Endodermal cell (in vitro differentiated cells): ENCODE results near the gene UGT3A1. TPM values are rescaled to one million over a fixed set of nuclear protein-coding genes. Genes with fewer than 3 reads are reported as not detected.
A peak's percentile ranks its signal among the peaks of the same experiment; 100 is the strongest.

Source experiments
- DNase-seq: peaks from one replicate; pipeline ENCODE4 v3.0.0-alpha.2; 2017
- H3K27ac ChIP-seq: 2 replicates; pipeline ENCODE4 v1.5.1; 2013; ENCODE audit warnings: mild to moderate bottlenecking, low read depth, low read length, moderate library complexity
- H3K27me3 ChIP-seq: 2 replicates; pipeline ENCODE4 v1.6.1; 2013; ENCODE audit warnings: mild to moderate bottlenecking, low read length, moderate library complexity; ENCODE audit not compliant: insufficient read depth, control insufficient read depth, poor library complexity, severe bottlenecking
- H3K36me3 ChIP-seq: 2 replicates; pipeline ENCODE4 v1.7.0; 2013; ENCODE audit warnings: mild to moderate bottlenecking, low read length, moderate library complexity; ENCODE audit not compliant: control insufficient read depth, insufficient read depth
- H3K4me1 ChIP-seq: one replicate; pipeline ENCODE4 v1.7.0; 2013; ENCODE audit warnings: low read length; ENCODE audit not compliant: control insufficient read depth, insufficient read depth
- H3K4me3 ChIP-seq: 2 replicates; pipeline ENCODE4 v1.5.1; 2013; ENCODE audit warnings: mild to moderate bottlenecking, low read length, moderate library complexity
- H3K9ac ChIP-seq: 2 replicates; pipeline ENCODE4 v1.6.1; 2013; ENCODE audit warnings: mild to moderate bottlenecking, low read length, moderate library complexity; ENCODE audit not compliant: poor library complexity, severe bottlenecking; ENCODE audit errors: extremely low read depth
- H3K9me3 ChIP-seq: 2 replicates; pipeline ENCODE4 v1.6.1; 2013; ENCODE audit warnings: mild to moderate bottlenecking, low read length, moderate library complexity; ENCODE audit not compliant: control insufficient read depth
- H3K27ac Mint-ChIP-seq: 2 replicates; pipeline ENCODE4 v1.8.0; 2020; ENCODE audit warnings: mixed read lengths
- H3K27me3 Mint-ChIP-seq: 2 replicates; pipeline ENCODE4 v1.8.0; 2021; ENCODE audit warnings: mild to moderate bottlenecking, mixed read lengths; ENCODE audit not compliant: insufficient read depth
- H3K36me3 Mint-ChIP-seq: 2 replicates; pipeline ENCODE4 v1.8.0; 2020; ENCODE audit warnings: low read depth, mixed read lengths
- H3K4me1 Mint-ChIP-seq: 2 replicates; pipeline ENCODE4 v1.8.0; 2020; ENCODE audit warnings: mixed read lengths
- H3K4me3 Mint-ChIP-seq: 2 replicates; pipeline ENCODE4 v1.8.0; 2020; ENCODE audit warnings: mild to moderate bottlenecking, moderate library complexity, mixed read lengths
- H3K9me3 Mint-ChIP-seq: 2 replicates; pipeline ENCODE4 v1.8.0; 2020; ENCODE audit warnings: mild to moderate bottlenecking, mixed read lengths
- WGBS, 2 experiments: methylation state at CpG; one replicate each; pipeline versions ENCODE4 v1.1.5 to v1.1.7; 2013; ENCODE audit warnings: missing lambda C conversion rate in 2 of 2, mixed read lengths in 1 of 2; ENCODE audit not compliant: insufficient coverage in 1 of 2, insufficient read length in 1 of 2; 5-methylcytosine and 5-hydroxymethylcytosine counted together
- total RNA-seq, 2 donors: library from RNA; stranded (reverse); fragmentation: NEBNext Ultra II Directional in 1 of 2; extraction: Animal tissue kit (Norgen Biotek cat#: 25700) in 1 of 2; gene quantifications; 2 replicates in 1 of 2; 3 replicates in 1 of 2; pipeline ENCODE4 v1.2.1, GENCODE V29; 2021
- TF ChIP-seq, protein P1 (sequence below): fragments of 200-600 bp; sonication (generic); conservative IDR thresholded peaks from 2 replicates; pipeline ENCODE4 v1.5.0; 2021; ENCODE audit warnings: antibody characterized with exemption, mild to moderate bottlenecking

The UGT3A1 gene
- total RNA-seq, 2 donors from 2014 or later = 4.7 to 10.6 TPM

DNA sequence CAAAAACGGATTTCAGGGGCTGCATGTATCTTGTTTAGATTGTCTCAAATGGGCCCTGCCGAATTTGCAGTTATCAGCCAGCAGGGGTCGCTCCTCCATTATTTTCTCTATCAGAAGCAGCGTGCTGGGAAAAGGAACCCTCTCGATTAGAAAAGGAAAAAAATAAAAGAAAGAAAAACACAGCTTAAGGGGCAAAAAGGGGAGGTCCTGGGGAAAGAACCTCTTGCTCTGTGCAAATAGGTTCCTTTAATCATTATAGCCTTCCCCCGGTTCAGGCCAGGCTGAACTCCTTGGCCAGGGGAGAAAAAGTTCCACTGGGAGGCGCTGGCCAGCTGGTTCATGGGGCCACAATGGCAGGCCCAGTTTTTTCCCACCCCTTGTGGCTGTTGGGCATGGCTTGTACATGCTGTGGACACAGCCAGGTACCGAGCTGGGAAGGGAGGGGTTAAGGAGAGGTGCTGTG is 27.8 kb downstream of the UGT3A1 start:
- Mint-ChIP-seq H3K9me3 (peaks cover 9% of the 10 kb centered on the region), H3K27me3 (peaks cover 28% of the 10 kb centered on the region)

GRCh38 chr5:35960328-35960727 is 30.9 kb downstream of the UGT3A1 start:
- DNase-seq = no peak
- no peak overlapping the region for H3K9ac ChIP-seq
- no peak overlapping the region for H3K4me3 ChIP-seq
- 63 to 72% methylated on average over 5 to 7 of the region's 7 CpGs for WGBS, 2 experiments
- H3K27ac ChIP-seq = no peak overlapping the region
- H3K36me3 ChIP-seq = no peaks in the 10 kb centered on the region
- no peaks in the 10 kb centered on the region for H3K4me1 ChIP-seq
- Mint-ChIP-seq H3K27me3 (peaks cover 26% of the 10 kb centered on the region), H3K36me3 (no peaks in the 10 kb centered on the region), H3K4me3 (no peak overlapping the region), H3K27ac (no peak overlapping the region), H3K9me3 (peaks cover 9% of the 10 kb centered on the region), H3K4me1 (peaks cover 4% of the 10 kb centered on the region)
- TF ChIP-seq, protein P1, sequence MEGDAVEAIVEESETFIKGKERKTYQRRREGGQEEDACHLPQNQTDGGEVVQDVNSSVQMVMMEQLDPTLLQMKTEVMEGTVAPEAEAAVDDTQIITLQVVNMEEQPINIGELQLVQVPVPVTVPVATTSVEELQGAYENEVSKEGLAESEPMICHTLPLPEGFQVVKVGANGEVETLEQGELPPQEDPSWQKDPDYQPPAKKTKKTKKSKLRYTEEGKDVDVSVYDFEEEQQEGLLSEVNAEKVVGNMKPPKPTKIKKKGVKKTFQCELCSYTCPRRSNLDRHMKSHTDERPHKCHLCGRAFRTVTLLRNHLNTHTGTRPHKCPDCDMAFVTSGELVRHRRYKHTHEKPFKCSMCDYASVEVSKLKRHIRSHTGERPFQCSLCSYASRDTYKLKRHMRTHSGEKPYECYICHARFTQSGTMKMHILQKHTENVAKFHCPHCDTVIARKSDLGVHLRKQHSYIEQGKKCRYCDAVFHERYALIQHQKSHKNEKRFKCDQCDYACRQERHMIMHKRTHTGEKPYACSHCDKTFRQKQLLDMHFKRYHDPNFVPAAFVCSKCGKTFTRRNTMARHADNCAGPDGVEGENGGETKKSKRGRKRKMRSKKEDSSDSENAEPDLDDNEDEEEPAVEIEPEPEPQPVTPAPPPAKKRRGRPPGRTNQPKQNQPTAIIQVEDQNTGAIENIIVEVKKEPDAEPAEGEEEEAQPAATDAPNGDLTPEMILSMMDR = no peak
- no peaks in the 10 kb centered on the region for H3K27me3 ChIP-seq
- H3K9me3 ChIP-seq = peaks cover 7% of the 10 kb centered on the region

More for the DNA sequence above, 27.8 kb downstream of the UGT3A1 start:
- H3K27ac Mint-ChIP-seq = no peak overlapping the region
- no peak overlapping the region for H3K4me3 Mint-ChIP-seq
- H3K4me3 ChIP-seq = no peak overlapping the region
- DNase-seq = peak; percentile 81
- no peaks in the 10 kb centered on the region for H3K36me3 Mint-ChIP-seq
- WGBS, 2 experiments = 51 to 55% methylated on average over 2 to 8 of the region's 8 CpGs
- H3K27ac ChIP-seq = no peak overlapping the region
- H3K4me1 ChIP-seq = no peaks in the 10 kb centered on the region
- peaks cover 7% of the 10 kb centered on the region for H3K9me3 ChIP-seq
- H3K27me3 ChIP-seq = no peaks in the 10 kb centered on the region
- H3K4me1 Mint-ChIP-seq = peaks cover 4% of the 10 kb centered on the region
- H3K9ac ChIP-seq = no peak overlapping the region
- no peaks in the 10 kb centered on the region for H3K36me3 ChIP-seq
- TF ChIP-seq, protein P1 = peak; percentile 88

- Mint-ChIP-seq H3K4me1 (peaks cover 4% of the 10 kb centered on the region), H3K27ac (no peak overlapping the region), H3K9me3 (no peaks in the 10 kb centered on the region), H3K4me3 (no peak overlapping the region), H3K36me3 (no peaks in the 10 kb centered on the region), H3K27me3 (peaks cover 41% of the 10 kb centered on the region)
- DNase-seq = no peak
- Histone ChIP-seq H3K27ac (no peak overlapping the region), H3K27me3 (peaks cover 9% of the 10 kb centered on the region), H3K9me3 (no peaks in the 10 kb centered on the region), H3K36me3 (no peaks in the 10 kb centered on the region), H3K4me1 (no peaks in the 10 kb centered on the region), H3K9ac (no peak overlapping the region), H3K4me3 (no peak overlapping the region)
- TF ChIP-seq, protein P1 = no peak
- WGBS, 2 experiments = 95 to 100% methylated on average over 1 of the region's 1 CpG
These were observed 34.8 kb downstream of the UGT3A1 start for GRCh38 chr5:35956429-35956828.
